Esophagus squamous epithelium (tissue), 5 donors: Measurements from ENCODE around the gene NANOS2. TPM values are rescaled to one million over a fixed set of nuclear protein-coding genes. Genes with fewer than 3 reads are reported as not detected.

Source experiments
- DNase-seq: peaks from one replicate; lab custom pipeline; 2025; lab: John Stamatoyannopoulos, UW
- H3K27ac ChIP-seq, 4 donors: fragments of 200-600 bp; sonication (generic); one replicate each; pipeline ENCODE4 v1.5.1; 2016 to 2019; ENCODE audit warnings: mild to moderate bottlenecking in 1 of 4
- H3K27me3 ChIP-seq, 4 donors: fragments of 200-600 bp; sonication (generic); 1 replicate in 3 of 4; 2 replicates in 1 of 4; pipeline versions ENCODE4 v1.5.1 to v1.6.0; 2017 to 2021; ENCODE audit warnings: antibody characterized with exemption in 1 of 4
- H3K36me3 ChIP-seq, 3 donors: fragments of 200-600 bp; sonication (generic); one replicate each; pipeline ENCODE4 v1.5.1; 2016 to 2019
- H3K4me1 ChIP-seq, 3 donors: fragments of 200-600 bp; sonication (generic); one replicate each; pipeline ENCODE4 v1.5.1; 2017 to 2019
- H3K4me3 ChIP-seq, 4 donors: fragments of 200-600 bp; sonication (generic); 1 replicate in 3 of 4; 2 replicates in 1 of 4; pipeline ENCODE4 v1.5.1; 2016 to 2019; ENCODE audit warnings: mild to moderate bottlenecking in 2 of 4, moderate library complexity in 1 of 4
- H3K9me3 ChIP-seq, 3 donors: fragments of 200-600 bp; sonication (generic); one replicate each; pipeline ENCODE4 v1.5.1; 2016 to 2019
- CTCF ChIP-seq, 6 experiments: fragments of 450-650 bp in 4 of 6; fragments of 200-600 bp in 2 of 6; sonication (generic) in 2 of 6; IDR thresholded peaks; one replicate each; pipeline ENCODE4 v1.5.1; 2016 to 2019; ENCODE audit warnings: antibody characterized with exemption in 6 of 6, mild to moderate bottlenecking in 4 of 6, moderate library complexity in 4 of 6
- POLR2A ChIP-seq, 4 donors: fragments of 450-650 bp; IDR thresholded peaks; one replicate each; pipeline ENCODE4 v1.6.1; 2017; ENCODE audit warnings: antibody characterized with exemption in 4 of 4, mild to moderate bottlenecking in 4 of 4, moderate library complexity in 3 of 4
- WGBS, 2 donors: methylation state at CpG; one replicate each; pipeline ENCODE4 v1.1.5; 2018; 5-methylcytosine and 5-hydroxymethylcytosine counted together
- intact Hi-C: fragments of 100-400 bp; cut with DNase I; formaldehyde crosslinking; loops from one replicate; pipeline ENCODE4 v1.15.0; 2022
- total RNA-seq, 4 donors: library from RNA; depleted of rRNA; stranded (reverse); fragments of >200 nt; gene quantifications; one replicate each; pipeline ENCODE4 v1.1.0, GENCODE V29; 2016
- donor health status: DM: yes; HTN: yes; CAD: no.

The NANOS2 gene
- total RNA-seq, 4 donors from 2014 or later = not detected

DNA sequence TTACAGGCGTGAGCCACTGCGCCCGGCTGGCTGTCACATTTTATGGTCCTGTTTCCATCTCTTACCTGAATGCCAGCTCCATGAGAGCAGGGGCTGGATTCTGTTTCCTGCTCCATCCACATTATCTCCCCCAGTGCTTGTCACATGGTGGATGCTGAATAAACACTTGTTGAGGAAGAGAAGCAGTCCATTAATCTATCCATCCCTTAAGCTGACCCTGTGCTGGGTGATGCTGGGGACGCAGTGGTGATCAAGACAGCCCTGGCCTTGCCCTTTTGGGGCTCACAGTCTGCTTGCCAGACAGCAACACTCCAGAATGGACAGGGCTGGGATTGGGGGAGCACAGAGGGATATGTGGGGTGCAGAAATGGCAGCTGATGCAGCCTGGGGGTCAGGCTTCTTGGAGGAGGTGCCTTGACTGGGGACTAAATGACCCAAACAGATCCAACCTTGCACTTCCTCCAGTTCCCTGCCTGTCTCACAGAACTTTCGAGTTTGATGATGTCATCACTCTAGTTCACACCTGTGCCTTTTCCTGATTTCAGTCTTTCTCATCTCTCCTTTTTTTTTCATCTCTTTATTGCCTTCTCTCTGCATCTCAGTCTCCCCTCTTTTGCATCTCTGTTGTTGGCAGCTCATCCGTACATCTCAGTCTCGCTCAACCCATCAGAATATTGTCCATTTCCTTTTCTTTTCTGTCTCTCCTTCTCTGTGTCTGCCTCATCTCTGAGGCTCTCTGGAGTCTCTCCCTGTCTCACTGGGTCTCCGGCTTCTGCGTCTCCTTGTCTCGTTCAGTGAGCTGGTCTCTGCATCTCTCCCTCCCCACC lies 33.3 kb downstream of the NANOS2 start:
- WGBS, 2 donors = 81 to 84% methylated on average over 6 to 9 of the region's 10 CpGs
- Histone ChIP-seq H3K36me3 (peaks cover 0 to 12% (median 0%) of the 10 kb centered on the region in 3 donors), H3K27me3 (peaks cover 0 to 8% (median 0%) of the 10 kb centered on the region in 4 donors), H3K4me1 (peaks cover 35 to 69% (median 35%) of the 10 kb centered on the region in 3 donors), H3K27ac (no peak overlapping the region), H3K9me3 (no peaks in the 10 kb centered on the region), H3K4me3 (no peak overlapping the region)
- intact Hi-C loops = no loop called here
- no peak for TF ChIP-seq POLR2A (IDR thresholded peaks at IDR 0.05)
- TF ChIP-seq CTCF (IDR thresholded peaks at IDR 0.05) = no peak
- DNase-seq = no peak

- TF ChIP-seq CTCF (IDR thresholded peaks at IDR 0.05) = no peak
- TF ChIP-seq POLR2A (IDR thresholded peaks at IDR 0.05) = no peak
- Histone ChIP-seq H3K9me3 (no peaks in the 10 kb centered on the region), H3K27me3 (peaks cover 0 to 13% (median 0%) of the 10 kb centered on the region in 4 donors), H3K27ac (no peak overlapping the region), H3K36me3 (peaks cover 0 to 12% (median 0%) of the 10 kb centered on the region in 3 donors), H3K4me1 (peaks cover 30 to 63% (median 32%) of the 10 kb centered on the region in 3 donors), H3K4me3 (no peak overlapping the region)
- DNase-seq = no peak
- 89 to 90% methylated on average over 2 of the region's 2 CpGs for WGBS, 2 donors
- intact Hi-C loops = no loop called here
Observed at GRCh38 chr19:45879971-45880370, 34.6 kb downstream of the NANOS2 start.

- Histone ChIP-seq H3K9me3 (no peaks in the 10 kb centered on the region), H3K27me3 (peaks cover 0 to 13% (median 0%) of the 10 kb centered on the region in 4 donors), H3K36me3 (peaks cover 0 to 4% (median 0%) of the 10 kb centered on the region in 3 donors), H3K4me1 (peaks cover 21 to 53% (median 23%) of the 10 kb centered on the region in 3 donors), H3K27ac (no peak overlapping the region), H3K4me3 (no peak overlapping the region)
- no peak for DNase-seq
- intact Hi-C loops = no loop called here
- WGBS, 2 donors = 50% methylated on average over 2 to 7 of the region's 8 CpGs
- TF ChIP-seq POLR2A (IDR thresholded peaks at IDR 0.05) (no peak), CTCF (IDR thresholded peaks at IDR 0.05) (no peak)
Observed at GRCh38 chr19:45879055-45879454, 35.5 kb downstream of the NANOS2 start.

- TF ChIP-seq POLR2A (IDR thresholded peaks at IDR 0.05) (peak in 1 of 4 donors; percentile 19), CTCF (IDR thresholded peaks at IDR 0.05) (no peak)
- 64 to 69% methylated on average over 6 to 7 of the region's 11 CpGs for WGBS, 2 donors
- no peak for DNase-seq
- Histone ChIP-seq H3K27me3 (peaks cover 0 to 13% (median 0%) of the 10 kb centered on the region in 4 donors), H3K27ac (peak overlapping the region in 1 of 4 donors; percentile 12), H3K36me3 (no peaks in the 10 kb centered on the region), H3K9me3 (no peaks in the 10 kb centered on the region), H3K4me1 (peaks cover 15 to 45% (median 16%) of the 10 kb centered on the region in 3 donors), H3K4me3 (no peak overlapping the region)
- intact Hi-C loops = no loop called here
Observed at GRCh38 chr19:45878043-45878794, 36.4 kb downstream of the NANOS2 start.
